SK-N-SH treated with all-trans-retinoic acid at 6 μM for 48 hours (cell line): ENCODE results near the gene MIER1.

Experiments
- ATAC-seq: fragments of 200-7000 bp; cut with Tn5 transposase; 3 replicates; pipeline ENCODE4 v1.9.1; 2020; ENCODE audit warnings: mild to moderate bottlenecking, moderate library complexity
- ARNTL ChIP-seq: fragments of 450-650 bp; formaldehyde crosslinking; IDR thresholded peaks from 2 replicates; pipeline ENCODE4 v1.5.0; 2020; ENCODE audit warnings: low read depth, mild to moderate bottlenecking, moderate library complexity, borderline replicate concordance
- BACH2 ChIP-seq: fragments of 250-450 bp; sonication (Bioruptor Pico); IDR thresholded peaks from 2 replicates; pipeline ENCODE4 v1.9.0; 2021; ENCODE audit warnings: mild to moderate bottlenecking, borderline replicate concordance
- CSDC2 ChIP-seq: fragments of 250-450 bp; sonication (Bioruptor Pico); IDR thresholded peaks from 2 replicates; pipeline ENCODE4 v1.5.0; 2020; ENCODE audit warnings: mild to moderate bottlenecking, moderate library complexity
- ESRRG ChIP-seq: fragments of 250-450 bp; sonication (Bioruptor Pico); IDR thresholded peaks from 2 replicates; pipeline ENCODE4 v1.6.1; 2021; ENCODE audit warnings: mild to moderate bottlenecking
- GLIS3 ChIP-seq: fragments of 250-450 bp; sonication (Bioruptor Pico); IDR thresholded peaks from 2 replicates; pipeline ENCODE4 v1.5.0; 2020; ENCODE audit warnings: mild to moderate bottlenecking, moderate library complexity
- ISL1 ChIP-seq: fragments of 250-450 bp; sonication (Bioruptor Pico); IDR thresholded peaks from 2 replicates; pipeline ENCODE4 v2.1.2; 2022; ENCODE audit warnings: mild to moderate bottlenecking, moderate library complexity
- OSR1 ChIP-seq: fragments of 250-450 bp; sonication (Bioruptor Pico); IDR thresholded peaks from 2 replicates; pipeline ENCODE4 v1.8.0; 2022; ENCODE audit warnings: moderate library complexity, mild to moderate bottlenecking, inconsistent platforms
- PATZ1 ChIP-seq: fragments of 250-450 bp; sonication (Bioruptor Pico); IDR thresholded peaks from 2 replicates; pipeline ENCODE4 v1.8.0; 2020; ENCODE audit warnings: mild to moderate bottlenecking, moderate library complexity, borderline replicate concordance
- PPARA ChIP-seq: fragments of 250-450 bp; sonication (Bioruptor Pico); IDR thresholded peaks from 2 replicates; pipeline ENCODE4 v1.5.0; 2020; ENCODE audit warnings: mild to moderate bottlenecking, borderline replicate concordance
- RARB ChIP-seq: fragments of 250-450 bp; sonication (Bioruptor Pico); IDR thresholded peaks from 2 replicates; pipeline ENCODE4 v1.8.0; 2021; ENCODE audit warnings: mild to moderate bottlenecking, moderate library complexity
- SNAI2 ChIP-seq: fragments of 250-450 bp; sonication (Bioruptor Pico); IDR thresholded peaks from 2 replicates; pipeline ENCODE4 v1.5.0; 2020; ENCODE audit warnings: mild to moderate bottlenecking, moderate library complexity
- TOX ChIP-seq: fragments of 250-450 bp; sonication (Bioruptor Pico); IDR thresholded peaks from 2 replicates; pipeline ENCODE4 v1.8.0; 2021; ENCODE audit warnings: mild to moderate bottlenecking, moderate library complexity, borderline replicate concordance
- ZFP3 ChIP-seq: fragments of 250-450 bp; sonication (Bioruptor Pico); IDR thresholded peaks from 2 replicates; pipeline ENCODE4 v1.5.0; 2020; ENCODE audit warnings: mild to moderate bottlenecking, moderate library complexity
- ZFP30 ChIP-seq: fragments of 450-650 bp; formaldehyde crosslinking; IDR thresholded peaks from 2 replicates; pipeline ENCODE4 v1.5.0; 2022; ENCODE audit warnings: mild to moderate bottlenecking, moderate library complexity
- ZNF565 ChIP-seq: fragments of 450-650 bp; formaldehyde crosslinking; conservative IDR thresholded peaks from 2 replicates; pipeline ENCODE4 v1.5.0; 2020; ENCODE audit warnings: low read depth, mild to moderate bottlenecking, moderate library complexity
- ZNF70 ChIP-seq: fragments of 450-650 bp; formaldehyde crosslinking; IDR thresholded peaks from 2 replicates; pipeline ENCODE4 v1.5.0; 2020; ENCODE audit warnings: mild to moderate bottlenecking, moderate library complexity
- TF ChIP-seq, protein P1 (sequence below): fragments of 250-450 bp; sonication (Bioruptor Pico); IDR thresholded peaks from 2 replicates; pipeline ENCODE4 v1.5.1; 2020; ENCODE audit warnings: low read depth, mild to moderate bottlenecking, moderate library complexity
- TF ChIP-seq, protein P2 (sequence below): fragments of 250-450 bp; sonication (Bioruptor Pico); IDR thresholded peaks from 2 replicates; pipeline ENCODE4 v1.5.1; 2021; ENCODE audit warnings: mild to moderate bottlenecking, moderate library complexity
- TF ChIP-seq, protein P3 (sequence below): fragments of 250-450 bp; sonication (Bioruptor Pico); IDR thresholded peaks from 2 replicates; pipeline ENCODE4 v1.8.0; 2021; ENCODE audit warnings: low read depth, mild to moderate bottlenecking, moderate library complexity, borderline replicate concordance
- TF ChIP-seq, protein P4 (sequence below): fragments of 250-450 bp; sonication (Bioruptor Pico); IDR thresholded peaks from 2 replicates; pipeline ENCODE4 v1.5.0; 2020; ENCODE audit warnings: mild to moderate bottlenecking, moderate library complexity

MIER1 gene

GRCh38 chr1:66996018-66996682 is 71.4 kb downstream of the MIER1 start:
- peak; percentile 84 for ATAC-seq
- TF ChIP-seq ZNF565 (CRISPR knock-in tag) (no peak), PPARA (no peak), ZFP30 (CRISPR knock-in tag) (no peak), ESRRG (CRISPR knock-in tag) (no peak), TOX (CRISPR knock-in tag) (no peak), SNAI2 (CRISPR knock-in tag) (no peak), ISL1 (no peak)
- TF ChIP-seq, protein P1, sequence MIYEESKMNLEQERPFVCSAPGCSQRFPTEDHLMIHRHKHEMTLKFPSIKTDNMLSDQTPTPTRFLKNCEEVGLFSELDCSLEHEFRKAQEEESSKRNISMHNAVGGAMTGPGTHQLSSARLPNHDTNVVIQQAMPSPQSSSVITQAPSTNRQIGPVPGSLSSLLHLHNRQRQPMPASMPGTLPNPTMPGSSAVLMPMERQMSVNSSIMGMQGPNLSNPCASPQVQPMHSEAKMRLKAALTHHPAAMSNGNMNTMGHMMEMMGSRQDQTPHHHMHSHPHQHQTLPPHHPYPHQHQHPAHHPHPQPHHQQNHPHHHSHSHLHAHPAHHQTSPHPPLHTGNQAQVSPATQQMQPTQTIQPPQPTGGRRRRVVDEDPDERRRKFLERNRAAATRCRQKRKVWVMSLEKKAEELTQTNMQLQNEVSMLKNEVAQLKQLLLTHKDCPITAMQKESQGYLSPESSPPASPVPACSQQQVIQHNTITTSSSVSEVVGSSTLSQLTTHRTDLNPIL (CRISPR knock-in tag), result no peak
- TF ChIP-seq, protein P2, sequence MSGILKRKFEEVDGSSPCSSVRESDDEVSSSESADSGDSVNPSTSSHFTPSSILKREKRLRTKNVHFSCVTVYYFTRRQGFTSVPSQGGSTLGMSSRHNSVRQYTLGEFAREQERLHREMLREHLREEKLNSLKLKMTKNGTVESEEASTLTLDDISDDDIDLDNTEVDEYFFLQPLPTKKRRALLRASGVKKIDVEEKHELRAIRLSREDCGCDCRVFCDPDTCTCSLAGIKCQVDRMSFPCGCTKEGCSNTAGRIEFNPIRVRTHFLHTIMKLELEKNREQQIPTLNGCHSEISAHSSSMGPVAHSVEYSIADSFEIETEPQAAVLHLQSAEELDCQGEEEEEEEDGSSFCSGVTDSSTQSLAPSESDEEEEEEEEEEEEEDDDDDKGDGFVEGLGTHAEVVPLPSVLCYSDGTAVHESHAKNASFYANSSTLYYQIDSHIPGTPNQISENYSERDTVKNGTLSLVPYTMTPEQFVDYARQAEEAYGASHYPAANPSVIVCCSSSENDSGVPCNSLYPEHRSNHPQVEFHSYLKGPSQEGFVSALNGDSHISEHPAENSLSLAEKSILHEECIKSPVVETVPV (CRISPR knock-in tag), result no peak
- TF ChIP-seq, all 23 proteins: peak for 0

GRCh38 chr1:66998972-66999371 is 74.2 kb downstream of the MIER1 start:
- TF ChIP-seq PATZ1 (no peak), ESRRG (CRISPR knock-in tag) (no peak), ZNF565 (CRISPR knock-in tag) (no peak), RARB (CRISPR knock-in tag) (no peak), ZFP3 (CRISPR knock-in tag) (no peak), ARNTL (no peak), ISL1 (no peak), GLIS3 (CRISPR knock-in tag) (no peak), BACH2 (no peak), ZNF70 (CRISPR knock-in tag) (no peak), PPARA (no peak), OSR1 (CRISPR knock-in tag) (no peak), CSDC2 (CRISPR knock-in tag) (no peak)
- TF ChIP-seq, protein P3, sequence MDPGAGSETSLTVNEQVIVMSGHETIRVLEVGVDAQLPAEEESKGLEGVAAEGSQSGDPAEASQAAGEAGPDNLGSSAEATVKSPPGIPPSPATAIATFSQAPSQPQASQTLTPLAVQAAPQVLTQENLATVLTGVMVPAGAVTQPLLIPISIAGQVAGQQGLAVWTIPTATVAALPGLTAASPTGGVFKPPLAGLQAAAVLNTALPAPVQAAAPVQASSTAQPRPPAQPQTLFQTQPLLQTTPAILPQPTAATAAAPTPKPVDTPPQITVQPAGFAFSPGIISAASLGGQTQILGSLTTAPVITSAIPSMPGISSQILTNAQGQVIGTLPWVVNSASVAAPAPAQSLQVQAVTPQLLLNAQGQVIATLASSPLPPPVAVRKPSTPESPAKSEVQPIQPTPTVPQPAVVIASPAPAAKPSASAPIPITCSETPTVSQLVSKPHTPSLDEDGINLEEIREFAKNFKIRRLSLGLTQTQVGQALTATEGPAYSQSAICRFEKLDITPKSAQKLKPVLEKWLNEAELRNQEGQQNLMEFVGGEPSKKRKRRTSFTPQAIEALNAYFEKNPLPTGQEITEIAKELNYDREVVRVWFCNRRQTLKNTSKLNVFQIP, result no peak
- TF ChIP-seq, protein P2 (CRISPR knock-in tag), result no peak
- TF ChIP-seq, protein P1 (CRISPR knock-in tag), result no peak
- TF ChIP-seq, protein P4, sequence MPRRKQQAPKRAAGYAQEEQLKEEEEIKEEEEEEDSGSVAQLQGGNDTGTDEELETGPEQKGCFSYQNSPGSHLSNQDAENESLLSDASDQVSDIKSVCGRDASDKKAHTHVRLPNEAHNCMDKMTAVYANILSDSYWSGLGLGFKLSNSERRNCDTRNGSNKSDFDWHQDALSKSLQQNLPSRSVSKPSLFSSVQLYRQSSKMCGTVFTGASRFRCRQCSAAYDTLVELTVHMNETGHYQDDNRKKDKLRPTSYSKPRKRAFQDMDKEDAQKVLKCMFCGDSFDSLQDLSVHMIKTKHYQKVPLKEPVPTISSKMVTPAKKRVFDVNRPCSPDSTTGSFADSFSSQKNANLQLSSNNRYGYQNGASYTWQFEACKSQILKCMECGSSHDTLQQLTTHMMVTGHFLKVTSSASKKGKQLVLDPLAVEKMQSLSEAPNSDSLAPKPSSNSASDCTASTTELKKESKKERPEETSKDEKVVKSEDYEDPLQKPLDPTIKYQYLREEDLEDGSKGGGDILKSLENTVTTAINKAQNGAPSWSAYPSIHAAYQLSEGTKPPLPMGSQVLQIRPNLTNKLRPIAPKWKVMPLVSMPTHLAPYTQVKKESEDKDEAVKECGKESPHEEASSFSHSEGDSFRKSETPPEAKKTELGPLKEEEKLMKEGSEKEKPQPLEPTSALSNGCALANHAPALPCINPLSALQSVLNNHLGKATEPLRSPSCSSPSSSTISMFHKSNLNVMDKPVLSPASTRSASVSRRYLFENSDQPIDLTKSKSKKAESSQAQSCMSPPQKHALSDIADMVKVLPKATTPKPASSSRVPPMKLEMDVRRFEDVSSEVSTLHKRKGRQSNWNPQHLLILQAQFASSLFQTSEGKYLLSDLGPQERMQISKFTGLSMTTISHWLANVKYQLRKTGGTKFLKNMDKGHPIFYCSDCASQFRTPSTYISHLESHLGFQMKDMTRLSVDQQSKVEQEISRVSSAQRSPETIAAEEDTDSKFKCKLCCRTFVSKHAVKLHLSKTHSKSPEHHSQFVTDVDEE (CRISPR knock-in tag), result no peak
- ATAC-seq, result no peak
